Measurements from ENCODE around the gene G3BP1.

- TF ChIP-seq CTCF (conservative IDR thresholded peaks at IDR 0.05; ENCODE audit: low read length) (no peak), EZH2phosphoT487 (IDR thresholded peaks at IDR 0.05; ENCODE audit: borderline replicate concordance) (no peak)
Observed at GRCh38 chr5:151745071-151745705, 26.6 kb upstream of the G3BP1 start.

Data from Loucy (cell line).